ENCODE data around the gene IL6.

- TF ChIP-seq ZNF274 (IDR thresholded peaks at IDR 0.05; ENCODE audit: low read depth, low read length) (no peak), YY1 (IDR thresholded peaks at IDR 0.05; ENCODE audit: insufficient read depth, insufficient read length) (no peak)
These were observed 31.6 kb downstream of the IL6 start for GRCh38 chr7:22758576-22758975.
